GM12874 (cell line): ENCODE measurements around the gene CD34.

Experiments used
- CTCF ChIP-seq: IDR thresholded peaks from 2 replicates; pipeline ENCODE4 v1.5.1; 2011; ENCODE audit warnings: low read depth, mild to moderate bottlenecking, control low read depth, low read length, moderate library complexity; ENCODE audit not compliant: insufficient read depth

Gene CD34

DNA sequence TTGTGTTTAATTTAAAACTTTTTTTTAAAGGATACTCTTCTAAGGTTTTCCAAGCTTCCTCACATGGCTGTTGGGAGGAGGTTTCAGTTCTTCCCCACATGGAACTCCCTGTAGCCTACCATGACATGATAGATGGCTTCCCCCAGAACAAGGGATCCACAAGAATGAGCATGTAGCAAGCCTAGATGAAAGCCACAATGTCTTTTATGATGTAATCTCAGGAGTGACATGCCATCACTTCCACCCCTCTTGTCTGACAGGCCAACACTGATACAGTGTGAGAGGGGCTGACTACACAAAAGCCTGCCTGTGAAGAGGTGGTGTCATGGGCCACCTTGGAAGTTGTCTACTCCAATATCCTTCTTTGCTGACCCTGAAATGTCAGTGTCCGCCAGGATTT is 32.0 kb downstream of the CD34 start:
- TF ChIP-seq CTCF: no peak

- TF ChIP-seq CTCF: peak; percentile 42
Measured at GRCh38 chr1:207876131-207876530, 34.8 kb downstream of the CD34 start.

- no peak for TF ChIP-seq CTCF
Measured at GRCh38 chr1:207875532-207875931, 35.4 kb downstream of the CD34 start.

DNA sequence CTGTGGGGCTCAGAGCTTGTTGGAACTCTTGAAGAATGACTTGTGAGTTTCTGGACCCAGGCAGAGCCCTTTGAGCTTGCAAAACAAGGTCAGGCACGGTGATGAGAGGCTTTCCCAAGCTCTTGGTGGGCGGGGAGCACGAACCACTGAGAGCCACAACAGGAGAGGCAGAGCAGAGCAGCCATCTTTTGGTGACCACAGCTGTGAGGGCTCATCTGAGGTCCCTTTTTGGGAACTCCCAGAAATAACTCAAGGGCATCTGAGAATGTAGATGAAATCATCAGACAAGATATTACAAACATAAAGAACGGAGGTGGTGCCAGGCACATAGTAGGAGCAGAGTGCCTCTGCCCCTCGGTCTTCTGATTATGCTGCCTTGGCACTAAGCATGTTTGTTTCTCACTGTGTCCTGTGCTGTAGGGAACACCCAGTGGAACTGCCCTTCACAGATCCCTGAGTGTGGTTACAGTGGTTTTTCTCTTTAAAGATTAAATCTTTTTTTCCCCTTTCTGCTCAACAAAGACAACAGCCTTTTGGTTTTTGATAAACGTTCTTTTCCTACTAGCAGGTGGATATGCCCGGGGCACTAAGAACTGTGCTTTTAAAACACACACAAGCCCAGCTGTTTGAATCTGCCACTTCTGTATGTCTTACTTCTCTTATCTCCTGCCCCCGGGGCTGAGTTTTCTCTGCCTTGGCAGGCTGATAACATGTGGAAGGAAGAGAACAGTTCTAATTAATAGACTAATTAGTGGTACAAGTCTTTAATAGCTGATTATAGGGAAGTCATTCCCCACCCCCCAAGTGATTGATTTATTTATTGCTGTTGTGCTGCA is 37.7 kb downstream of the CD34 start:
- TF ChIP-seq CTCF: no peak

- no peak for TF ChIP-seq CTCF
Measured at GRCh38 chr1:207872621-207873020, 38.3 kb downstream of the CD34 start.

DNA sequence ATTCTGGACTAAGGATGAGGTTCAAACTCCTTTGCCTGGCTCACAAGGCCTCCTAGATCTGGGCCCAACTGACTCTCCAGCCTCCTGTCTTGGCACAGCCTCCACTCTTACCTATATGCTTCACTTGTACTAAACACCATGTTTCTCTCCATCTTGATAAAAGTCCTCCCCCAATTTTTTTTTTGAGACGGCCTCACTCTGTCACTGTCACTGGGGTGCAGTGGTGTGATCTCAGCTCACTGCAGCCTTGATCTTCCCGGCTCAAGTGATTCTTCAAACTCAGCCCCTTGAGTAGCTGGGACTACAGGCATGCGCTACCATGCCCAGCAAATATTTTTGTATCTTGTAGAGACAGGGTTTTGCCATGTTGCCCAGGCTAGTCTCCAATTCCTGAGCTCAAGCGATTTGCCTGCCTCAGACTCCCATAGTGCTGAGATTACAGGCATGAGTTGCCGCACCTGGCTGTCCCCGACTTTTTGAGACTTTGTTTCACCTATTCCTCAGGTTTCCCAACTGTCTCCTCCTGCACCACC is 39.7 kb downstream of the CD34 start:
- no peak for TF ChIP-seq CTCF

- TF ChIP-seq CTCF: no peak
Measured at GRCh38 chr1:207870306-207871031, 40.5 kb downstream of the CD34 start.
